ENCODE data around the gene LRPPRC.
"Not testable (repeated sequence)": the region's sequence is repeated elsewhere in the genome, so short reads cannot be mapped to it uniquely, and the experiment has no call there.

Gene LRPPRC

GRCh38 chr2:43977677-43978375 is 18.0 kb downstream of the LRPPRC start:
- no peak for DNase-seq (ENCODE audit: low spot score)

GRCh38 chr2:43960921-43961320 is 34.9 kb downstream of the LRPPRC start:
- DNase-seq (ENCODE audit: low spot score), result no peak

- no peak for DNase-seq (ENCODE audit: low spot score)
These were observed 37.2 kb downstream of the LRPPRC start for GRCh38 chr2:43958397-43959275.

GRCh38 chr2:43950383-43951008 is 45.3 kb downstream of the LRPPRC start:
- DNase-seq (ENCODE audit: low spot score), result peak; percentile 22

GRCh38 chr2:43948370-43948769 is 47.4 kb downstream of the LRPPRC start:
- no peak for DNase-seq (ENCODE audit: low spot score)

- no peak for DNase-seq (ENCODE audit: low spot score)
These were observed 49.1 kb downstream of the LRPPRC start for GRCh38 chr2:43946685-43947084.

- DNase-seq (ENCODE audit: low spot score), result no peak
These were observed 50.4 kb downstream of the LRPPRC start for GRCh38 chr2:43945439-43945838.

GRCh38 chr2:43944915-43945314 is 50.9 kb downstream of the LRPPRC start:
- DNase-seq (ENCODE audit: low spot score), result no peak

- no peak for DNase-seq (ENCODE audit: low spot score)
These were observed 51.9 kb downstream of the LRPPRC start for GRCh38 chr2:43943809-43944452.

- DNase-seq (ENCODE audit: low spot score), result no peak
These were observed 52.5 kb downstream of the LRPPRC start for GRCh38 chr2:43943323-43943722.

GRCh38 chr2:43942881-43943280 is 52.9 kb downstream of the LRPPRC start:
- DNase-seq (ENCODE audit: low spot score), result no peak

- DNase-seq (ENCODE audit: low spot score), result no peak
These were observed 53.8 kb downstream of the LRPPRC start for GRCh38 chr2:43941966-43942365.

GRCh38 chr2:43941359-43941758 is 54.4 kb downstream of the LRPPRC start:
- no peak for DNase-seq (ENCODE audit: low spot score)

GRCh38 chr2:43939695-43940256 is 56.0 kb downstream of the LRPPRC start:
- DNase-seq (ENCODE audit: low spot score), result no peak

GRCh38 chr2:43937269-43937820 is 58.4 kb downstream of the LRPPRC start:
- DNase-seq (ENCODE audit: low spot score), result no peak

GRCh38 chr2:43934567-43934966 is 61.2 kb downstream of the LRPPRC start:
- DNase-seq (ENCODE audit: low spot score), result no peak

GRCh38 chr2:43931293-43931692 is 64.5 kb downstream of the LRPPRC start:
- DNase-seq (ENCODE audit: low spot score), result no peak

- no peak for DNase-seq (ENCODE audit: low spot score)
These were observed 68.3 kb downstream of the LRPPRC start for GRCh38 chr2:43927442-43927841.

GRCh38 chr2:43925431-43925830 is 70.4 kb downstream of the LRPPRC start:
- DNase-seq (ENCODE audit: low spot score), result no peak

GRCh38 chr2:43924463-43924862 is 71.3 kb downstream of the LRPPRC start:
- DNase-seq (ENCODE audit: low spot score), result no peak

- DNase-seq (ENCODE audit: low spot score), result not testable (repeated sequence)
These were observed 84.5 kb downstream of the LRPPRC start for GRCh38 chr2:43911136-43911790.
